Testis (tissue), 3 donors: ENCODE results near the gene PLG. TPM values are rescaled to one million over a fixed set of nuclear protein-coding genes. Genes with fewer than 3 reads are reported as not detected.

Experiments used
- DNase-seq: peaks from one replicate; pipeline ENCODE4 v3.0.0-alpha.2; 2019
- H3K27ac ChIP-seq, 2 donors: fragments of 200-600 bp; sonication (generic); one replicate each; pipeline ENCODE4 v1.5.1; 2019
- H3K27me3 ChIP-seq: fragments of 200-600 bp; sonication (generic); one replicate; pipeline ENCODE4 v1.5.1; 2019
- H3K36me3 ChIP-seq: fragments of 200-600 bp; sonication (generic); one replicate; pipeline ENCODE4 v1.5.1; 2017; ENCODE audit warnings: low read depth; ENCODE audit errors: missing control alignments
- H3K4me1 ChIP-seq: fragments of 200-600 bp; sonication (generic); one replicate; pipeline ENCODE4 v1.5.1; 2019
- H3K4me3 ChIP-seq, 2 donors: fragments of 200-600 bp; sonication (generic); one replicate each; pipeline ENCODE4 v1.5.1; 2017 to 2019
- H3K9me3 ChIP-seq: fragments of 200-600 bp; sonication (generic); one replicate; pipeline ENCODE4 v1.5.1; 2017
- CTCF ChIP-seq, 3 experiments: fragments of 450-650 bp in 2 of 3; fragments of 200-600 bp in 1 of 3; sonication (generic) in 1 of 3; IDR thresholded peaks; one replicate each; pipeline ENCODE4 v1.5.1; 2016 to 2019; ENCODE audit warnings: antibody characterized with exemption in 3 of 3, mild to moderate bottlenecking in 2 of 3, moderate library complexity in 1 of 3
- POLR2A ChIP-seq: fragments of 450-650 bp; IDR thresholded peaks from one replicate; pipeline ENCODE4 v1.6.1; 2017; ENCODE audit warnings: antibody characterized with exemption, mild to moderate bottlenecking, moderate library complexity
- WGBS, 2 donors: methylation state at CpG; one replicate each; pipeline ENCODE4 v1.1.5; 2018; 5-methylcytosine and 5-hydroxymethylcytosine counted together
- intact Hi-C: fragments of 100-400 bp; cut with DNase I; formaldehyde crosslinking; loops from one replicate; pipeline ENCODE4 v1.15.1; 2023; ENCODE audit warnings: low total_unique reads
- polyA plus RNA-seq: library from polyadenylated mRNA; stranded (reverse); fragments of 350-450 nt; fragmentation: Illumina TruSeq; extraction: RNeasy Lipid Tissue Mini Kit (QIAGEN cat#74804); gene quantifications from one replicate; pipeline ENCODE4 v1.2.3, GENCODE V29; 2014; ENCODE audit warnings: low read depth, low replicate concordance; ENCODE audit not compliant: insufficient read depth
- total RNA-seq, 2 donors: library from RNA; depleted of rRNA; stranded (reverse); fragments of >200 nt; gene quantifications; one replicate each; pipeline ENCODE4 v1.2.3, GENCODE V29; 2016

Gene PLG
- total and polyA plus RNA-seq, 3 donors from 2014 or later = 0.62 to 1.5 TPM; not detected in 1

DNA sequence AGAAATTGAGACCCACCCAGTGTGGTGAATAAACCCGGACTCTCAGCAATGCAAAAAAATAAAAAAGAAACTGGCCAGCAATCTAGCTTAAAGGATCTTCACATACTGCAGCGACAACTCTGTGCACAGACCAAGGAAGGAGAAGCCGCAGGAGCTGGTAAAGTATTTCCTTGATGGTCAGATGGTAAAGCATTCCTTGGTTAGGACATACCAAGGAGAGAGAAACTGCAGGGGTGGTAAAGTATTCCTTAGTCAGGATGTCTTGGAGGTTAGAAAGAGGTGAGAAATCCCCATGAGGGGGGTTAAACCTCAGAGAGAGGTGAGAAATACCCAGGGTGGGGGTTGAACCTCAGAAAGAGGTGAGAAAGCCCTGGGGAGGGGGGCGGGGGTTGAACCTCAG lies 86.8 kb downstream of the PLG start:
- Histone ChIP-seq H3K9me3 (no peaks in the 10 kb centered on the region), H3K27ac (no peak overlapping the region), H3K4me1 (no peaks in the 10 kb centered on the region), H3K36me3 (no peaks in the 10 kb centered on the region), H3K4me3 (no peak overlapping the region), H3K27me3 (no peaks in the 10 kb centered on the region)
- intact Hi-C loops = no loop called here
- 75 to 77% methylated on average over 4 of the region's 4 CpGs for WGBS, 2 donors
- TF ChIP-seq POLR2A = no peak
- no peak for TF ChIP-seq CTCF (IDR thresholded peaks at IDR 0.05)
- DNase-seq = no peak

- H3K9me3 ChIP-seq = no peaks in the 10 kb centered on the region
- 86 to 89% methylated on average over 8 to 9 of the region's 9 CpGs for WGBS, 2 donors
- no peaks in the 10 kb centered on the region for H3K27me3 ChIP-seq
- no peak overlapping the region for H3K27ac ChIP-seq
- TF ChIP-seq POLR2A (no peak), CTCF (IDR thresholded peaks at IDR 0.05) (no peak)
- no peak for DNase-seq
- H3K4me3 ChIP-seq = no peak overlapping the region
- no peaks in the 10 kb centered on the region for H3K4me1 ChIP-seq
- intact Hi-C loops = no loop called here
- no peaks in the 10 kb centered on the region for H3K36me3 ChIP-seq
Observed at GRCh38 chr6:160789263-160790027, 87.4 kb downstream of the PLG start.

GRCh38 chr6:160790028-160790792 lies 88.2 kb downstream of the PLG start:
- no peak for TF ChIP-seq CTCF (IDR thresholded peaks at IDR 0.05)
- no peak for TF ChIP-seq POLR2A
- intact Hi-C loops = no loop called here
- no peaks in the 10 kb centered on the region for H3K9me3 ChIP-seq
- DNase-seq = no peak
- no peak overlapping the region for H3K4me3 ChIP-seq
- no peaks in the 10 kb centered on the region for H3K4me1 ChIP-seq
- H3K27me3 ChIP-seq = no peaks in the 10 kb centered on the region
- no peaks in the 10 kb centered on the region for H3K36me3 ChIP-seq
- WGBS, 2 donors = 61% methylated on average over 7 of the region's 7 CpGs
- H3K27ac ChIP-seq = no peak overlapping the region

- Histone ChIP-seq H3K36me3 (no peaks in the 10 kb centered on the region), H3K9me3 (no peaks in the 10 kb centered on the region), H3K4me3 (no peak overlapping the region), H3K4me1 (no peaks in the 10 kb centered on the region), H3K27ac (no peak overlapping the region), H3K27me3 (no peaks in the 10 kb centered on the region)
- 86 to 95% methylated on average over 6 of the region's 6 CpGs for WGBS, 2 donors
- intact Hi-C loops = no loop called here
- DNase-seq = no peak
- no peak for TF ChIP-seq POLR2A
- no peak for TF ChIP-seq CTCF (IDR thresholded peaks at IDR 0.05)
Observed at GRCh38 chr6:160791459-160791858, 89.4 kb downstream of the PLG start.
